ENCODE data around the gene CLMN.

The CLMN gene

GRCh38 chr14:95193081-95193480, 126.6 kb downstream of the CLMN start:
- TF ChIP-seq CTCF (IDR thresholded peaks at IDR 0.05; ENCODE audit: low read length, missing control alignments) = no peak
- DNase-seq (ENCODE audit: low read depth) = no peak
- no peak overlapping the region for H3K4me3 ChIP-seq (replicated peaks; ENCODE audit: low read depth, low read length)

GRCh38 chr14:95192311-95192710, 127.4 kb downstream of the CLMN start:
- H3K4me3 ChIP-seq (replicated peaks; ENCODE audit: low read depth, low read length) = no peak overlapping the region
- TF ChIP-seq CTCF (IDR thresholded peaks at IDR 0.05; ENCODE audit: low read length, missing control alignments) = no peak

GRCh38 chr14:95191445-95192199, 128.1 kb downstream of the CLMN start:
- H3K4me3 ChIP-seq (replicated peaks; ENCODE audit: low read depth, low read length) = no peak overlapping the region
- no peak for DNase-seq (ENCODE audit: low read depth)
- TF ChIP-seq CTCF (IDR thresholded peaks at IDR 0.05; ENCODE audit: low read length, missing control alignments) = no peak

More at GRCh38 chr14:95192311-95192710, 127.4 kb downstream of the CLMN start:
- no peak for DNase-seq (ENCODE audit: low read depth)

GRCh38 chr14:95190857-95191256, 128.9 kb downstream of the CLMN start:
- TF ChIP-seq CTCF (IDR thresholded peaks at IDR 0.05; ENCODE audit: low read length, missing control alignments) = no peak
- DNase-seq (ENCODE audit: low read depth) = no peak
- H3K4me3 ChIP-seq (replicated peaks; ENCODE audit: low read depth, low read length) = no peak overlapping the region

- H3K4me3 ChIP-seq (replicated peaks; ENCODE audit: low read depth, low read length) = no peak overlapping the region
- no peak for DNase-seq (ENCODE audit: low read depth)
- TF ChIP-seq CTCF (IDR thresholded peaks at IDR 0.05; ENCODE audit: low read length, missing control alignments) = no peak
These were observed 129.3 kb downstream of the CLMN start for GRCh38 chr14:95190346-95190840.

GRCh38 chr14:95189367-95190132, 130.2 kb downstream of the CLMN start:
- no peak overlapping the region for H3K4me3 ChIP-seq (replicated peaks; ENCODE audit: low read depth, low read length)
- no peak for TF ChIP-seq CTCF (IDR thresholded peaks at IDR 0.05; ENCODE audit: low read length, missing control alignments)
- DNase-seq (ENCODE audit: low read depth) = peak; percentile 55
